Natural killer cell treated with Interleukin-12 subunit alpha and Interleukin-12 subunit beta and Interleukin-15 and Interleukin-18, amount 100 ng/mL, for 72 hours (primary cell): ENCODE measurements around the gene ANGPTL2. TPM values are rescaled to one million over a fixed set of nuclear protein-coding genes. Genes with fewer than 3 reads are reported as not detected.
A peak's percentile ranks its signal among the peaks of the same experiment; 100 is the strongest.
"Not testable (repeated sequence)": the region's sequence is repeated elsewhere in the genome, so short reads cannot be mapped to it uniquely, and the experiment has no call there.

ENCODE experiments used
- ATAC-seq, 2 donors: fragments of 150-1000 bp; cut with Tn5 transposase in 1 of 2; sonication (Bioruptor Pico), chemical (Tn5 transposase) in 1 of 2; 2 replicates each; pipeline ENCODE4 v1.10.0; 2021
- DNase-seq: peaks from one replicate; pipeline ENCODE4 v3.0.0; 2022; ENCODE audit warnings: low spot score
- H3K27ac Mint-ChIP-seq, 2 donors: 1 replicate in 1 of 2; 2 replicates in 1 of 2; pipeline ENCODE4 v1.8.0; 2022; ENCODE audit warnings: mixed read lengths in 2 of 2, mild to moderate bottlenecking in 1 of 2, moderate library complexity in 1 of 2
- H3K27me3 Mint-ChIP-seq, 2 donors: 1 replicate in 1 of 2; 2 replicates in 1 of 2; pipeline ENCODE4 v1.8.0; 2022; ENCODE audit warnings: mixed read lengths in 2 of 2
- H3K36me3 Mint-ChIP-seq: one replicate; pipeline ENCODE4 v1.8.0; 2022; ENCODE audit warnings: mixed read lengths
- H3K4me1 Mint-ChIP-seq, 2 donors: 1 replicate in 1 of 2; 2 replicates in 1 of 2; pipeline ENCODE4 v1.8.0; 2022; ENCODE audit warnings: low read depth in 2 of 2, mixed read lengths in 2 of 2, mild to moderate bottlenecking in 1 of 2
- H3K4me3 Mint-ChIP-seq: one replicate; pipeline ENCODE4 v1.8.0; 2022; ENCODE audit warnings: mixed read lengths
- H3K9me3 Mint-ChIP-seq: 2 replicates; pipeline ENCODE4 v1.8.0; 2022; ENCODE audit warnings: mixed read lengths
- total RNA-seq, 2 donors: library from RNA; stranded (reverse); gene quantifications; one replicate each; pipeline ENCODE4 v1.2.3, GENCODE V29; 2022

Gene ANGPTL2
- not detected for total RNA-seq

DNA sequence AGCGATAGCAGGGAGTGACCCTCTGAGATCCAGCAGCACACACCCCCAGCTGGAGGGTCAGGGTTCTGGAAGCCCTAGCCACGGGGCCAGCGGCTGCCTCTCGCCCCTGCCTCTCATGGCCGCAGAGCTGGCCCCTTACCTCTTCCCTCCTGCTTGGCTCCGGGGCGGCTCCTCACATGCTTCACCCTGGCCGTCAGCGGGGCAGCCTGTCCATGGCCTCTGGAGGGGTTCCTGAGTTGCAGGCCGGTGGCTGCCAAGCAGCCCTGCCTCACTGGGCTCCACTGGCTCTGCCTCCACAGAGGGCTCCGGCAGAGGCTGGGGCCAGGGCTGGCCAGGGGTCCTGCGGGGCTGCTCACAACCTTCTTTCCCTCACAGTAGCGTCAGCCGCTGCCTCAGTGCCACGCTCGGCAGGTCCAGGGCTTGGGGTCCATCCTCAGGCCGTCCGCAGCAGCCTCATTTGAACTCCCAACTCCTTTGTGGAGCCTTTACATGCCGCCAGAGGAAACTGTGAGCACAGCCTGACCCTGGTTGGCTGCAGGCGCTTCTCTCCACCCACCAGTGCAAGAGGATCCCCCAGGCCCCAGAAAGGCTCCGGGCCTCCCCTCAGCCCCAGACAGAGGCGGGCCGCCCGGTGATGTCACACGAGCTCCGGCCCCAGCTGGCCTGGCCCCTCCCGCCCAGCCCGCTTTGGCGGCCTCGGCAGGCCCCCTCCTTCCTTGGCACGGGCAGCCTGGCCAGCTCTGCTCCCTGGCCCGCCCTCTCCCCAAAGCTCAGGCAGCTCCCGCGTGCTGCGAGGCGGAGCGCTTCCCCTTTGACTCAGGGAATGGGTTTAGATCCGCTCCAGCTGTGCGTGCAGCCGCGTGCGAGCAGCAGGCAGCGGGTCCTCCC, at the start of gene ANGPTL2:
Gene ANGPTL2, minus strand, starts transcription at position 460 of the 888 bp plus-strand sequence. CDS start 13,904 bp downstream, outside the sequence.
- Mint-ChIP-seq H3K9me3 (no peaks in the 10 kb centered on the region), H3K27me3 (peaks cover 0 to 43% of the 10 kb centered on the region in 2 donors), H3K4me1 (peaks cover 0 to 12% of the 10 kb centered on the region in 2 donors), H3K4me3 (peak within 1 kb of the TSS; percentile 15), H3K36me3 (no peaks in the 10 kb centered on the region), H3K27ac (no peak within 1 kb of the TSS)
- DNase-seq (no peak), ATAC-seq (peak; percentile 45 to 64)

DNA sequence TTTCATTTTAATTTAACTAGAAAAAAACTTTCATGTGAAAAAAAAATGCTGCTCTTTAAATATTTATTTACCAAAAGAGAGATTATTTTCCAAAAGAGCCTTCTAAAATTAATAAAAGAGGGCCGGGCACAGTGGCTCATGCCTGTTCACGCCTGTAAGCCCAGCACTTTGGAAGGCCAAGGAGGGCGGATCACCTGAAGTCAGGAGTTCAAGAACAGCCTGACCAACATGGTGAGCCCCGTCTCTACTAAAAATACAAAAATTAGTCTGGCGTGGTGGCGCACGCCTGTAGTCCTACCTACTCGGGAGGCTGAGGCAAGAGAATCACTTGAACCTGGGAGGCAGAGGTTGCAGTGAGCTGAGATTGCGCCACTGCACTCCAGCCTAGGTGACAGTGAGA, 48.9 kb upstream of the ANGPTL2 start:
- H3K27me3 Mint-ChIP-seq, ATAC-seq, H3K27ac Mint-ChIP-seq, DNase-seq, H3K36me3 Mint-ChIP-seq, H3K4me3 Mint-ChIP-seq, H3K9me3 Mint-ChIP-seq, H3K4me1 Mint-ChIP-seq: not testable (repeated sequence)

DNA sequence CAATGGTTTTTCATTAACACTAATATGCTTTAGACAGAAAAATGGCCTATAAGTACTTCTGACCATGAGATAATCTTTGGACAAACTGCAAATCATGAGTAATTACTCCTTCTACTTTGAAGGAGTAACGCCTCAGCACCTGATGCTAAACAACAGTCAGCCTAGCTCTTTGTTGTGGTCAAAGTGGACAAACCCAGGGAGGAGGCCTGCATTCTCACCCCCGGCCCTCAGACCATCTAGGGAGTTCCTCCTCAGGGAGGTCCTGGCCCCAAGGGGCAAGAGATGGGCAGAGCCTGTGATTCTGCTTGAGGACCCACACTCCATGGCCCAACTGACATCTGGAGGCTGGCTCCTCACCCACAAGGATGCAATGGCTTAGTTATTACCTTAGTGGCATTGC, 48.2 kb upstream of the ANGPTL2 start:
- no peaks in the 10 kb centered on the region for H3K36me3 Mint-ChIP-seq
- no peak overlapping the region for H3K4me3 Mint-ChIP-seq
- H3K4me1 Mint-ChIP-seq = no peaks in the 10 kb centered on the region
- DNase-seq (no peak), ATAC-seq (no peak)
- no peaks in the 10 kb centered on the region for H3K27me3 Mint-ChIP-seq
- no peaks in the 10 kb centered on the region for H3K9me3 Mint-ChIP-seq
- H3K27ac Mint-ChIP-seq = no peak overlapping the region

DNA sequence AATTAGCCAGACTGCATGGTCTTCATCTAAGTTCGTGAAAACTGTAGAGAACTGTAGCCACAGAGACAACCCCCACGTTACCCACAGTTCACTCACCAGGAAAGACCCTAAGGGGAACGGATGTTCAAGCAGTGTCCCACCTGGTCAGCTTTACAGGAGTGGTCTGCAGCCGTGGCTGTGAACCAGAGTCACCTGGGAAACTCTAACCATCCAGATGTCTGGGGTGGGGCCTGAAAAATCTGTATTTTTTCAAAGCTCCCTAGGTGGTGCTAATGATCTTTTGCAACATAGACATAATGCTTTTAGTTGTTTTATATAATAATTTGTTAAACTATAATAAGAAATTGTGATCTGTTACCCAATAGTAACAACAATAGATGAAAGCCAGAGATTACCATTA, 47.7 kb upstream of the ANGPTL2 start:
- DNase-seq (no peak), ATAC-seq (no peak)
- H3K4me1 Mint-ChIP-seq = no peaks in the 10 kb centered on the region
- H3K27me3 Mint-ChIP-seq = no peaks in the 10 kb centered on the region
- H3K9me3 Mint-ChIP-seq = no peaks in the 10 kb centered on the region
- H3K27ac Mint-ChIP-seq = no peak overlapping the region
- H3K4me3 Mint-ChIP-seq = no peak overlapping the region
- no peaks in the 10 kb centered on the region for H3K36me3 Mint-ChIP-seq

- no peak for ATAC-seq
- no peak overlapping the region for H3K4me3 Mint-ChIP-seq
- no peak overlapping the region for H3K27ac Mint-ChIP-seq
- H3K27me3 Mint-ChIP-seq = no peaks in the 10 kb centered on the region
- no peaks in the 10 kb centered on the region for H3K36me3 Mint-ChIP-seq
- H3K4me1 Mint-ChIP-seq = no peaks in the 10 kb centered on the region
- no peak for DNase-seq
- no peaks in the 10 kb centered on the region for H3K9me3 Mint-ChIP-seq
Observed at GRCh38 chr9:127169575-127169883, 47.1 kb upstream of the ANGPTL2 start.

DNA sequence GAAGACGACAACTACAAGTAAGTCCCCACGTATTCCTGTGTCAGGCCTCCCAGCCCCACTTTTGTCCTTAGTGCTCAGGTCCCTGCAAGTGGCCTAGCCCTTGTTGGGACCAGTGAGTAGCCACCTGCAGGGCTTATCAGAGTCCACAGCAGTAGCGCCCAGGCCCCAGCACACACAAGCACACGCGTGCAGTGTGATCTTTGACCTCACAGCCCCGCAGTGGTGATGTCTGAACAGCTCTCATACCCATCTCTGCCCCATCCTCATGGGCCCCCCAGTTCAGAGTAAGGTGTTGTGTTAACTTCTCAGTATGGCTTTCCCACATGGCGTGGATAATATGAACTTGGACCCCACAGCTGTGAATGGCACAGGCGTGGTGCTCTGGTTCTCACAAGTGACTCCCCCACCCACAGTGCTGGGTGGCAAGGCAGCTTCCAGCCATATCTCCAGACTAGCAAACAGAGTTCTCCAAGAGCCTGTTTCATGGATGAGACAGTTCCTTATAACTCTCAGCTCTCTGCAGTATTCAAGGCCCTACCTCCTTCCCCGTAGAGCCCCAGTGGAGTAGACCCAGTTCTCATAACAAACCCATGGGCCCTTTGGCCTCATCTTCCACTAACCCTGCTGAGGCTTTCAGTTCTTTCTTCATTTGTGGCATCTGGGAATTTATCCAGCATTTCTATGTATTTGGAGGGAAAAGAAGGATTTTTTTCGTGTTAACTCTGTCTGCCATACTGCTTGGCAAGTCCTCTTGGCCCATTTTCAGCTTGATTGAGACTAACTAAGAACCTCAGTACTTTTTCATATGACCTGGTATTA, 46.5 kb upstream of the ANGPTL2 start:
- peaks cover 0 to under 1% of the 10 kb centered on the region in 2 donors for H3K4me1 Mint-ChIP-seq
- no peaks in the 10 kb centered on the region for H3K36me3 Mint-ChIP-seq
- H3K9me3 Mint-ChIP-seq = no peaks in the 10 kb centered on the region
- H3K4me3 Mint-ChIP-seq = no peak overlapping the region
- DNase-seq (no peak), ATAC-seq (peak in 1 of 2 donors; percentile 46)
- H3K27me3 Mint-ChIP-seq = no peaks in the 10 kb centered on the region
- no peak overlapping the region for H3K27ac Mint-ChIP-seq

DNA sequence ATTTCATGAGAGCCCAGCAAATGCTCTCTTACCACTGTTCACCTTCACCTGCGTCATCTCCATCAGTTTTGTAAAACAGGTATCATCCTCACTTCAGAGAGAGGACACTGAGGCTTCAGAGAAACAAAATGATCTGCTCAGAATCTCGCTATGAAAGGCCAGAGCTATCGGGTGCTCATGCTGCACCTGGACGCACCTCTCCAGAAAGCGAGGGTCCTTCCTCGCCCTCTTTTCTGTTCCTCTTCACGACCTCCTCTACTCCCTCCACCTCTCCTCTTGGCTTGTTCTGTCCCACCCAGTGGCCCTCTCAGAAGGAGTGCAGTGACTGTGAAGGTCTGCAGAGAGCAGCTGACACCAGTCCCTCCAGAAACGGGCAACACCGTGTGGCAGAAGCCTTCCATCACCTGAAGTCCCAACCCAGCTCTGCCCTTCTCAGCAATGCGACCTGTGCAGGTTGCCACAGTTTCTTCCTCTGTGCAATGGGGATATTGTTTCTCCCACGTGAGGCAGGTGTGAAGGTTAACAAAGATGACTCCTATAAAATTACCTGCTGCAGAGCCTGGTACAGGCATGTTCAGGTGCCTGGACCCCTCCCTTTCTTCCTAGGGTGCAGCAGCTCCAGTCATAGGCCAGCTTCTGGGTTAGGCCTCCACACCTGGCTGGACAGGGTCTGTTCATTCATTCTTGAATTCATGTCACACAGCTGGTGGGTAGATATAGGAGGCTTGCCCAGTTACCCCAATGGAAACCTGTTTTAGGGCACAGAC, 45.3 kb upstream of the ANGPTL2 start:
- DNase-seq (no peak), ATAC-seq (no peak)
- Mint-ChIP-seq H3K9me3 (no peaks in the 10 kb centered on the region), H3K36me3 (no peaks in the 10 kb centered on the region), H3K4me3 (no peak overlapping the region), H3K27me3 (no peaks in the 10 kb centered on the region), H3K4me1 (peaks cover 3 to 12% of the 10 kb centered on the region in 2 donors), H3K27ac (no peak overlapping the region)

DNA sequence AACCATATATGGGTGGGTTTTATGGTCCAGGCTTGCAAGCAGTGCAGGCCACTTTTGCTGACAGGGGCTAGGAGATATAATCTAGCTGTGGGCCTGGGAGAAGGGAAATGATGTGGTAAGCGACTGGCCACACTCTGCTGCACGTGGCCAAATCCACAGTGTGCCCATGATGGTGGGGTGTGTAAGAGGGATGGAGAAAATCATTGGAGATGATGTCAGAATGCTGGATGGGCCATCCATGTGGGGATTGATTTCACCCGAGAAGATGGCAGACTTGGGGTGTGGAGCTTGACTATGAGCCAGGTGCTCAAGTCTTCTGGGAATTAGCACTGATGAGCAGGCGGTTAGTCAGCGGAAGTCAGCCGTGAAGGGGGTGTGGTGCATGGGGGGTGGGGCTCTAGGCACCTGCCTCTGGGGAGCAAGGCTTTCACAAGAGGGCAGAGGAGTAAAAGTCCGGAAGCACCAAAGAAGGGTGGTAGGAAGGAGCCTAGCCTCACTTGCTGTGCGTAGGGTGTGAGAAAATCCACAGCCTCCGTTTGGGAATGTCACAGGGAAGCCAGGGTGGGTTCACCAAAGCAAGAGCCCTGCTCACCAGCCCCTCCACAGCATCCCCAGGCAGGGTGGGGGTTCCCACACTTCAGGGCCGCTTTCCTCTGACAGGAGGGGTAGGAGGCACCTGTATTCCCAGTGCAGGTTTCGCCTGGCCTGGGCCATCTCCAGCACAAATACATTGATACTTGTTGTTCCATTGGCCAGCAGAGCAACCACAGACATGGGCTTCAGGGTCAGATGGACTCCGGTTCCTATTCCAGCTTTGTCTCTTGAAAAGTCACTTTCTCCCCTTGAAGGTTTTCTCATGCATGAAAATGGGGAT, 44.5 kb upstream of the ANGPTL2 start:
- H3K4me3 Mint-ChIP-seq = no peak overlapping the region

GRCh38 chr9:127166111-127166510, 43.7 kb upstream of the ANGPTL2 start:
- Mint-ChIP-seq H3K27me3 (no peaks in the 10 kb centered on the region), H3K9me3 (no peaks in the 10 kb centered on the region), H3K27ac (no peak overlapping the region), H3K4me3 (no peak overlapping the region), H3K36me3 (no peaks in the 10 kb centered on the region), H3K4me1 (peaks cover 3 to 20% of the 10 kb centered on the region in 2 donors)
- ATAC-seq = no peak
- DNase-seq = no peak

More for the DNA sequence above, 44.5 kb upstream of the ANGPTL2 start:
- no peak for DNase-seq
- Mint-ChIP-seq H3K27me3 (no peaks in the 10 kb centered on the region), H3K36me3 (no peaks in the 10 kb centered on the region), H3K27ac (no peak overlapping the region), H3K4me1 (peaks cover 3 to 18% of the 10 kb centered on the region in 2 donors), H3K9me3 (no peaks in the 10 kb centered on the region)
- ATAC-seq = no peak

DNA sequence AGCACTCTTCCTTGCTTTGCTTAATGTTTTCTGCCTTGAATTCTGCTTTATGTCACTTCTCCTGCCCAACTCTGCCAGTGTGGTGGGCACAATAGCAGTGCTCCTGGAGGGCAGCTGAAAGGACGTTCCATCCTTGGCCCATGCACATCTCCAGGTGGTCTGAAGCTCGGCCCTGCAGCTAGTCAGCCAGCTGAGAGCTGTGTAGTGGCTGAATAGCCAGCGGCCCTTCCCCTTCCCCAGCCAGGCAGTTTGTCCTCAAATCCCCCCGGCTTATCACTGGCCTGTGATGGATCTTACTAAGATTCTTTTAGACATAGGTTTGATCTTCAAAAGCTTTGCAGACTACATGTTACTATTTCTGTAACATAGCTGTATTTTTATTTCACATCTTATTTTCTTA, 42.7 kb upstream of the ANGPTL2 start:
- Mint-ChIP-seq H3K4me3 (no peak overlapping the region), H3K27me3 (no peaks in the 10 kb centered on the region), H3K4me1 (peaks cover 3 to 20% of the 10 kb centered on the region in 2 donors), H3K36me3 (no peaks in the 10 kb centered on the region), H3K9me3 (no peaks in the 10 kb centered on the region), H3K27ac (no peak overlapping the region)
- no peak for DNase-seq
- ATAC-seq = no peak

DNA sequence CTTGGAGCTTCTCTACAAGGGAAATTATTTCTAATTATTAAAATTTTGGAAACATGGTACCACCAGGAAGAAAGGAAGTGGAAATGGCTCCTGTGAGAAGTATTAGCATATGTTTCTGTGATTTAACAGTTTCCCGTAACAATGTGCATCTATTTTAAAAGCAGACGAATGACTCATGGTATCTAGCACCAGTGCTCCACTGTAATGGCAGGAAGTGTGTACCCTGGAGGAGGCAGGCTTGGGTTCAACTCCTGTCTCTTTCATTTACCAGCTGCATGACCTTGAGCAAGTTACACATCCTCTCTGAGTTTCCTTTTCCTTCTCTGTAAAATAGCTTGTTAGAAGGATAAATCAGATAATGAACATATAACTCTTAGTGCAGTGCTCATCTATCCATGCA, 41.0 kb upstream of the ANGPTL2 start:
- H3K27me3 Mint-ChIP-seq = peaks cover 0 to under 1% of the 10 kb centered on the region in 2 donors
- H3K4me1 Mint-ChIP-seq = peaks cover 3 to 20% of the 10 kb centered on the region in 2 donors
- DNase-seq (no peak), ATAC-seq (peak in 1 of 2 donors; percentile 66)
- H3K27ac Mint-ChIP-seq = peak overlapping the region in 1 of 2 donors; percentile 67
- H3K9me3 Mint-ChIP-seq = no peaks in the 10 kb centered on the region
- H3K36me3 Mint-ChIP-seq = no peaks in the 10 kb centered on the region
- H3K4me3 Mint-ChIP-seq = peak overlapping the region; percentile 15

- H3K27ac Mint-ChIP-seq = peak overlapping the region in 1 of 2 donors; percentile 67
- H3K4me1 Mint-ChIP-seq = peaks cover 3 to 20% of the 10 kb centered on the region in 2 donors
- H3K4me3 Mint-ChIP-seq = peak overlapping the region; percentile 15
- DNase-seq = no peak
- H3K27me3 Mint-ChIP-seq = peaks cover 0 to 3% of the 10 kb centered on the region in 2 donors
- no peak for ATAC-seq
- no peaks in the 10 kb centered on the region for H3K9me3 Mint-ChIP-seq
- no peaks in the 10 kb centered on the region for H3K36me3 Mint-ChIP-seq
Observed at GRCh38 chr9:127162864-127163365, 40.5 kb upstream of the ANGPTL2 start.
